CMK (cell line): ENCODE data around the gene CNTNAP2.
"Not testable (repeated sequence)": the region's sequence is repeated elsewhere in the genome, so short reads cannot be mapped to it uniquely, and the experiment has no call there.

Experiments
- DNase-seq: peaks from one replicate; pipeline ENCODE4 v3.0.0-alpha.2; 2010; ENCODE audit warnings: low read depth

Gene CNTNAP2

GRCh38 chr7:147106746-147107145 is 990.1 kb downstream of the CNTNAP2 start:
- no peak for DNase-seq

- not testable (repeated sequence) for DNase-seq
Measured at GRCh38 chr7:147114525-147114924, 997.9 kb downstream of the CNTNAP2 start.

GRCh38 chr7:147136352-147136751 is 1019.8 kb downstream of the CNTNAP2 start:
- no peak for DNase-seq

- no peak for DNase-seq
Measured at GRCh38 chr7:147145194-147145593, 1028.6 kb downstream of the CNTNAP2 start.

- DNase-seq, result no peak
Measured at GRCh38 chr7:147146169-147146568, 1029.6 kb downstream of the CNTNAP2 start.

GRCh38 chr7:147151661-147152060 is 1035.1 kb downstream of the CNTNAP2 start:
- DNase-seq, result no peak

GRCh38 chr7:147153571-147153970 is 1037.0 kb downstream of the CNTNAP2 start:
- no peak for DNase-seq

- no peak for DNase-seq
Measured at GRCh38 chr7:147161405-147161804, 1044.8 kb downstream of the CNTNAP2 start.

- no peak for DNase-seq
Measured at GRCh38 chr7:147170341-147171012, 1053.9 kb downstream of the CNTNAP2 start.

- no peak for DNase-seq
Measured at GRCh38 chr7:147171013-147171391, 1054.4 kb downstream of the CNTNAP2 start.

- DNase-seq, result no peak
Measured at GRCh38 chr7:147173883-147174282, 1057.3 kb downstream of the CNTNAP2 start.

- no peak for DNase-seq
Measured at GRCh38 chr7:147182874-147183273, 1066.3 kb downstream of the CNTNAP2 start.

- DNase-seq, result no peak
Measured at GRCh38 chr7:147183276-147183675, 1066.7 kb downstream of the CNTNAP2 start.

GRCh38 chr7:147188467-147188866 is 1071.9 kb downstream of the CNTNAP2 start:
- no peak for DNase-seq

GRCh38 chr7:147193476-147193875 is 1076.9 kb downstream of the CNTNAP2 start:
- no peak for DNase-seq

GRCh38 chr7:147196481-147196880 is 1079.9 kb downstream of the CNTNAP2 start:
- no peak for DNase-seq

- DNase-seq, result no peak
Measured at GRCh38 chr7:147197006-147197405, 1080.4 kb downstream of the CNTNAP2 start.

- DNase-seq, result no peak
Measured at GRCh38 chr7:147199868-147200267, 1083.3 kb downstream of the CNTNAP2 start.

- no peak for DNase-seq
Measured at GRCh38 chr7:147207988-147208387, 1091.4 kb downstream of the CNTNAP2 start.

- no peak for DNase-seq
Measured at GRCh38 chr7:147231275-147231674, 1114.7 kb downstream of the CNTNAP2 start.

GRCh38 chr7:147235645-147236382 is 1119.2 kb downstream of the CNTNAP2 start:
- DNase-seq, result no peak

GRCh38 chr7:147240468-147240867 is 1123.9 kb downstream of the CNTNAP2 start:
- no peak for DNase-seq

- no peak for DNase-seq
Measured at GRCh38 chr7:147245274-147245673, 1128.7 kb downstream of the CNTNAP2 start.

GRCh38 chr7:147249956-147250355 is 1133.4 kb downstream of the CNTNAP2 start:
- no peak for DNase-seq
